Activated T-cell treated with anti-CD3 and anti-CD28 coated beads, Interleukin-2, amount 50 U/mL, for 4 hours (primary cell): ENCODE results near the gene KIAA0513. TPM values are rescaled to one million over a fixed set of nuclear protein-coding genes. Genes with fewer than 3 reads are reported as not detected.
A peak's percentile ranks its signal among the peaks of the same experiment; 100 is the strongest.

Experiments
- ATAC-seq, 2 donors: fragments of 200-7000 bp; cut with Tn5 transposase; one replicate each; pipeline ENCODE4 v1.10.0; 2021
- DNase-seq: peaks from one replicate; pipeline ENCODE4 v3.0.0-alpha.2; 2020
- H3K27me3 Mint-ChIP-seq: one replicate; pipeline ENCODE4 v1.8.0; 2021; ENCODE audit warnings: low read depth, mixed read lengths
- H3K36me3 Mint-ChIP-seq: one replicate; pipeline ENCODE4 v1.8.0; 2022; ENCODE audit warnings: mixed read lengths; ENCODE audit not compliant: insufficient read depth
- H3K4me1 Mint-ChIP-seq: one replicate; pipeline ENCODE4 v1.8.0; 2021; ENCODE audit warnings: low read depth, mixed read lengths
- H3K4me3 Mint-ChIP-seq: one replicate; pipeline ENCODE4 v1.8.0; 2021; ENCODE audit warnings: mild to moderate bottlenecking, moderate library complexity, mixed read lengths
- H3K9me3 Mint-ChIP-seq: one replicate; pipeline ENCODE4 v1.8.0; 2021; ENCODE audit warnings: mixed read lengths
- total RNA-seq, 3 donors: library from RNA; stranded (reverse); gene quantifications; one replicate each; pipeline ENCODE4 v1.2.1, GENCODE V29; 2021

Gene KIAA0513
- total RNA-seq, 3 donors from 2014 or later: 13.6 to 19.6 (median 17.6) TPM

DNA sequence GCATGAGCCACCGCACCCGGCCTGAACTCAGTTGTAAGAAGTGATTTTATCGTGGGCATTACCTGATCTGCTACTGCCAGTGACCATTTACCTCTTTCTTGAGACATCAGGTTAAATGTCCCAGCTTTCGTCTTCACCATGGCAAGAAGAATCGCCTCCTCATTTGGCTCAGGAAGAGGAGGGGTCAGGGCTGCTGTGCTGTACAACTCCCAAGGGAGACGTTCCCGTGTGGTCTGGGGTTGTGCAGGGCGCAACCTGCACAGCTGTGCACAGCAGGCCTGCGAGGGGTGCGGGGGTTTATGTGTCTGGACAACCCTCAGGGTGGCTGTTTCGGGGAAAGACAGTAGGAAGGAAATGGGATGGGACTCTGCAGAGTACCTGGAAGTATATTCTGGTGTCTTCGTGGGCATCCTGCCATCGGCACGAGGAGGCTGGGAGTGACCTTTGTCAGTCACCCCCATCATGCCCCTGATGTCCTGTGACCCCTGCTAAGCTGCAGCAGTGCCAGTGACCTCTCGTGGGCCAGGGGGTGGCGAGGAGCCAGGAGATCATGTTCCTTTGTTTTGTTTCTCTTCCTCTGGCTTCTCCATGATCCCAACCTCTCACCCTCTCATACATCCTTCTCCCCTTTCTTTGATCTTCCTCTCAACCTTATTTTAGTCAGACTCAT is 57.4 kb downstream of the KIAA0513 start:
- DNase-seq: no peak

DNA sequence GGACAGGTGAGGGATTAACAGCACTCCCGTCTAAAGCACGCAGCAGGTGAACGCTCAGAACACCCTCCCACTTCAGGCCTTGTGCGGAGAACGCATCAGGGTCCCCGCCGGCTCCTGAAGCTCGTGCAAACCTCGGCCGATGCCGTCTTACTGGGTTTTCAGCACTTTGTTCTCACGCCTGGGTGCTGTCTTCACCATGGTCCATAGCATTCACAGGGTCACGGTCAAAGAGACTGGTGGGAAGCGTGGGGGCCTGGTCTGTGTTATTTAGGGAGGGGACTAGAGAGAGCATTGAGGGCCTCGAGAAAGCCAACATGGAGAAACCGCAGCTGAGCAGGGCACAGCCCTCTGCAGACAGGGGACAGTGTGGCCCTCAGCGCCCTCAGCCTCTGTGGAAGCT is 58.1 kb downstream of the KIAA0513 start:
- DNase-seq: no peak
- H3K4me1 Mint-ChIP-seq: peaks cover 17% of the 10 kb centered on the region
- H3K27me3 Mint-ChIP-seq: no peaks in the 10 kb centered on the region
- no peak overlapping the region for H3K4me3 Mint-ChIP-seq
- no peaks in the 10 kb centered on the region for H3K36me3 Mint-ChIP-seq
- H3K9me3 Mint-ChIP-seq: no peaks in the 10 kb centered on the region
- no peak for ATAC-seq

More for the DNA sequence above, 57.4 kb downstream of the KIAA0513 start:
- peaks cover 17% of the 10 kb centered on the region for H3K4me1 Mint-ChIP-seq
- no peaks in the 10 kb centered on the region for H3K27me3 Mint-ChIP-seq
- no peak overlapping the region for H3K4me3 Mint-ChIP-seq
- no peaks in the 10 kb centered on the region for H3K36me3 Mint-ChIP-seq
- ATAC-seq: no peak
- no peaks in the 10 kb centered on the region for H3K9me3 Mint-ChIP-seq

DNA sequence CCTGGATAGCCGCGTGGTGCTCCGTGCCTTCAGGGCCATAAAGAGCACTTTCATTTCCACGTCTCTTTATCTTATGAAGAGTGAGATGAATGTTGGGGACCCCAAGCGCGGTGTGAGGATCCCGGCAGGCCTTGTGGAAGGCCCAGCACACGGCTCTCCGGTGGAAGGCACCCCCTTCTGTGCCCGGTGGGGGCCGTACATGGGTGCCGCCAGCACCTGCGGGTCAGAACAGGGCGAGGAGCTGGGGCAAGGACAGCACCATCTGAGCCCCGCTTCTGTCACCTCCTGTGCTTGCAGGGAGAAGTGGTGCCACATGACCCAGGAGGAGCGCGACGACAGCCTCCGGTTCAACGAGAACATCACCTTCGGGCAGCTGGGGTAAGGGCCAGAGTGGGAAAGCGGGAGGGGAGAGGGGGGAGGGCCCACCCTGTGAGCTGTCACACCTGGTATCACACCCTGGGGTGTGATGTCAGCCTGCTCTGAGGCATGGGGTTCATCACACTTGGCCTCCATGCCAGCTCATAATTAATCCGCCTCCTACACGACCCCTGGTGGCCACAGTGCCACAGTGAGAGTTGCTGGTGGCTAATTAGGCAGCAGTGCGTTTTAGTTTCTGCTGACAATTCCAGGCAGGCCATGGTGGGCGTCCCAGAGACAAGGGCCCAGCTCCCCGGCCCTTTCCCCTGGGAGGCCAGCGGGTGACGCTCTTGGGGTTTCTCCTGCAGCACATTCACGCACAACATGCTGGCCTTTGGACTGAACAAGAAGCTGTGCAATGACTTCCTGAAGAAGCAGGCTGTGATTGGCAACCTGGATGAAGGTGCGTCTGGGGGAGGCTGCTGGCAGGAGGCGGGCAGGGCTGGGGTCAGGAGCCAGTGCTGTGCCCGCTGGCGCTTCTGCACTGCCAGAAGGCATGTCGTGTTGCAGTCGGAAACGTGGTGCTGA is 59.0 kb downstream of the KIAA0513 start:
- peak; percentile 92 to 94 for ATAC-seq
- no peak overlapping the region for H3K4me3 Mint-ChIP-seq
- DNase-seq: peak; percentile 73
- no peaks in the 10 kb centered on the region for H3K36me3 Mint-ChIP-seq
- no peaks in the 10 kb centered on the region for H3K9me3 Mint-ChIP-seq
- peaks cover 17% of the 10 kb centered on the region for H3K4me1 Mint-ChIP-seq
- H3K27me3 Mint-ChIP-seq: no peaks in the 10 kb centered on the region

DNA sequence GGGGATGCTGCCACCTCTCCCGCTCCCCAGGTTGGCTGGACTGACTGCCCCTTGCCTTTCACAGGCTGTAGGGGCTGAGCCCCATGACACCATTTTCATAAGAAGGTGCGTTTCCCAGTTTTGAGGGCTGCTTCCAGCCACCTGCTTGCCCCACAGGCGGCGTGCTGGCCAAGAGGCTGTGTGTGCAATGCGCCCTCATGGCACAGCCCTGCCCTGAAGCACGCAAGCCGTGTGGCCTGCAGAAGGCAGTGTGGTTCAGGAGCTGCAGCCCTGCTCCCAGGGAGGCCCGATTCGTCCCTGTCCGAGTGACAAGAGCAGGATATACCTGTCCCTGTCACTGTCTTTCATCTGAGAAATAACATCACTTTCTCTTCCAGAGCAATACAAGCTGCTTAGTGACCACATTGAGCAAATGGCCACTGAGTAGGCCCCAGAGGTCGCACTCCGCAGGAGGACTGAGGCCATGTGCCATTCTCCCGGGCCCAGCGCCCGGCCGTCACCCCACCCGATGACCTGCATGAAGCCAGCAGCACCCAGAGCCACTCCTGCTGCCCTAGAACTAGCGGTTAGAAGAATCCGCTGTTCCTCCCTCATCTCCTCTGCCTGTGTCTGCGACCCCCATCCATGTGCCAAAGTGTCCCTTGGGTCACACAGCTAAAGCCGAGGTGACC is 60.4 kb downstream of the KIAA0513 start:
- Mint-ChIP-seq H3K4me3 (no peak overlapping the region), H3K9me3 (no peaks in the 10 kb centered on the region), H3K4me1 (peaks cover 17% of the 10 kb centered on the region), H3K36me3 (no peaks in the 10 kb centered on the region), H3K27me3 (no peaks in the 10 kb centered on the region)
- DNase-seq (no peak), ATAC-seq (no peak)

DNA sequence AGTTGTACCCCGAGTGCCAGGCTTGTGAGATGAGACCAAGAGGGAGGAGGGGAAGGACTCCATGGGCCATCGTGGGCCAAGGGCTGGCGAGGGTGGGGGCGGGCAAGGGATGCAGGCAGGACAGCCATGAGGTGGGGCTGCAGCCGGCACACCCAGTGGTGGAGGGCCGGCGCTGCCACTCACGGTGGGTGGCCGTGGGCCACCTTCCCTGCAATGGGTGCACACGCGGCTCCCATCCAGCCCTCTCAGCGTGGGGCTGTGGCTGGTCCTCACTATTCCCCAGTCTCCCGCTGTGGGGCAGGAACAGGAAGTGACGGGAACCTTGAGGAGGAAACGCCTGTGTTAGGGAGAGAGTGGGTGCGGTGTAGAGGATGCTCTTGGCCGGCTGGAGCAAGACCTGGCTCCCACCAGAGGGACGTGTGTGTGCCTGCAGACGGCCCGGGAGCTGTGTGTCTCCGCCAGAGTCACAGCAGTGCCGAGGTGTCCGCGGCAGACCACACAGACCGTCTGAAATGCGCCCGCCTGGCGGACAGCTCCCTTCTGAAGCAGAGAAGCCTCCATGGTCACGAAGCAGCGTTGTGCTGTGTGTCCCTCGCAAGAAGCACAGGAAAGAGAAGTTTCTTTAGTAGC is 61.1 kb downstream of the KIAA0513 start:
- no peaks in the 10 kb centered on the region for H3K9me3 Mint-ChIP-seq
- no peak overlapping the region for H3K4me3 Mint-ChIP-seq
- ATAC-seq: no peak
- no peaks in the 10 kb centered on the region for H3K27me3 Mint-ChIP-seq
- peaks cover 12% of the 10 kb centered on the region for H3K4me1 Mint-ChIP-seq
- H3K36me3 Mint-ChIP-seq: no peaks in the 10 kb centered on the region
- no peak for DNase-seq

DNA sequence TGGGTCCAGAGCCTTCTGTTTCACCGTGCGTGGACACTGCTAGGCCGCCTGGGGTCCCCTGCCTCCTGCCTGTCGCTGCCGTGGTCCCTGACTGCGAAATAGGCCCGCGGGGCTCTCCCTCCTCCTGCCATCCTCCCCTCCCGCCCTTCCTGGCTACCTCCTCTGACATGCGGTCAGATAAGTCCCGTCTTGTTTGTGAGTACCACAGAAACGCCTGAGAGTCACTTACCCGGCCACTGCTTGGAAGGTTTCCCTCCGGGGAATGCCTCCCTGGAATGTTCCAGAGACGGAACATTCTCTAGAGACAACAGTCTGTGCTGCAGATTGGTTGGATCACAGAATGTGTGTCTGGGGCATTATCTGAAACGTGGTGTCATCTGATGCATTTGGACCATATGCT is 61.9 kb downstream of the KIAA0513 start:
- Mint-ChIP-seq H3K4me3 (no peak overlapping the region), H3K36me3 (no peaks in the 10 kb centered on the region), H3K4me1 (peaks cover 12% of the 10 kb centered on the region), H3K9me3 (no peaks in the 10 kb centered on the region), H3K27me3 (no peaks in the 10 kb centered on the region)
- DNase-seq (no peak), ATAC-seq (no peak)

DNA sequence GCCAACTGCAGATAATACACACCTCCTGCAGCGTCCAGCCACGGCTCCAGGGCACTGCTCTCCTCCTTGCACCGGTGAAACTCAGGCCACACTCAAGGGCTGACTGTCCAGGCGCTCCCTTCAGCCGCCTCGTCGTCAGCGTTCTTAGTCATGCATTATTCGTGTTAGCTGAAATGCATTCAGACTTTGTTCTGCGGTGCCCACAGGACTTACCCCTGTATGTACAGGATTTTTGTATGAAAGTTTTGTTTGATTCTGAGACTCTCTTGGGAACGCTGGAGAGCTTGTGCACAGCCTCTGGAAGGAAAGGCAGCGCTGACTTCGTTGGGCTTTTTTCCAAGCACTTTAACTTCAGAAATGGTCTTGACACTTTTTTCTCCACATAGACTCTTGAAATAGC is 62.6 kb downstream of the KIAA0513 start:
- no peak for ATAC-seq
- H3K4me1 Mint-ChIP-seq: peaks cover 12% of the 10 kb centered on the region
- H3K27me3 Mint-ChIP-seq: no peaks in the 10 kb centered on the region
- H3K9me3 Mint-ChIP-seq: no peaks in the 10 kb centered on the region
- no peak for DNase-seq
- no peaks in the 10 kb centered on the region for H3K36me3 Mint-ChIP-seq
- H3K4me3 Mint-ChIP-seq: no peak overlapping the region

DNA sequence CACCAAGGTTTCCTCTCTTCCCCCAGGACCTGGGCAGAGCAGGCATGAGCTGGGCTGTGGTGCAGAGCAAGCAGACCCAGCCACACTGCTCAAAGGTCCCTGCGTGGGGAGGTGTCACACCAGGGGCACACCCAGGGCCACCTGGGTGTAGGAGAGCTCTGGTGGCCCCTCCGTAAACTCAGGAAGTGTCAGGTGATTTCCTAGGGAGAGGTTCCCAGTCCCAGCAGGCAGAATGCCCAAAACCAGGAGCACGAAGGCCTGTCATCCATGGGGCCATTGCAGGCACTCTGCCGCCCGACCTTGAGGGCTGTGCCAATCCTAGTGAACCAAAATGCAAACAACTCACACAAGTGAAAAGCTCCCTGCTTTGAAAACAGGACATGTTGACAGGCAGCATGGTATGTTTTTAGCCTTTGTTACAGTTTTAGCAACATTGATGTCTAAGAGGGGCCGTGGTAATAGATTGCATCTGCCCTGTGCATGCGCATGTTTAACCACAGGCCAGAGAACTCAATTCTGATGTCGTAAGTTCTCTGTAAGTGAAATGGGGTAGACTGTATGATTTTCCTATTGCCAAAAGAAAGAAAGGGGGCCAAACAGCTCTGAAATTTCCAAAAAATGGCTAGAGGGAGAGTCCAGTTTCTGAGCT is 63.4 kb downstream of the KIAA0513 start:
- no peaks in the 10 kb centered on the region for H3K9me3 Mint-ChIP-seq
- no peak overlapping the region for H3K4me3 Mint-ChIP-seq
- no peak for DNase-seq
- no peak for ATAC-seq
- H3K36me3 Mint-ChIP-seq: no peaks in the 10 kb centered on the region
- H3K27me3 Mint-ChIP-seq: no peaks in the 10 kb centered on the region
- peaks cover 9% of the 10 kb centered on the region for H3K4me1 Mint-ChIP-seq

DNA sequence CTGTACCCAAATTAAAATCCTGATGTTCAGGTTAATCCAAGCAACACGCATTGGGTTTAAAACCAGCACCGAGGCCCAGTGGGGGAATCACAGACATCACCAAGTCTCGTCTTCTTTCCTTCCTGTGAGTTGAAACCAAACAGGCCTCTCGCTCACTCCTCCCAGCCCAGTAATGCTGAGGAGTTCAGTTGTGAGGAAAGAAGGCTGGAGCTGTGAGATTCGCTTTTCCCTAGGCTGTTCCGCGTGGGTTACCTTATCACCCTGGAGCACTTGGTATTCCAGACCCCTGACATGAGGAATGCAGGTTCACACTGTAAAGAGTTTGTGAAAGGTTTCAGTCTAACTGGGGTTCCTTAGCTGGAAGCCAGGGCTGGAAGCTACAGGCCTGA is 63.9 kb downstream of the KIAA0513 start:
- no peak overlapping the region for H3K4me3 Mint-ChIP-seq
- H3K36me3 Mint-ChIP-seq: no peaks in the 10 kb centered on the region
- H3K4me1 Mint-ChIP-seq: peaks cover 7% of the 10 kb centered on the region
- H3K27me3 Mint-ChIP-seq: no peaks in the 10 kb centered on the region
- no peak for ATAC-seq
- H3K9me3 Mint-ChIP-seq: no peaks in the 10 kb centered on the region
- no peak for DNase-seq

DNA sequence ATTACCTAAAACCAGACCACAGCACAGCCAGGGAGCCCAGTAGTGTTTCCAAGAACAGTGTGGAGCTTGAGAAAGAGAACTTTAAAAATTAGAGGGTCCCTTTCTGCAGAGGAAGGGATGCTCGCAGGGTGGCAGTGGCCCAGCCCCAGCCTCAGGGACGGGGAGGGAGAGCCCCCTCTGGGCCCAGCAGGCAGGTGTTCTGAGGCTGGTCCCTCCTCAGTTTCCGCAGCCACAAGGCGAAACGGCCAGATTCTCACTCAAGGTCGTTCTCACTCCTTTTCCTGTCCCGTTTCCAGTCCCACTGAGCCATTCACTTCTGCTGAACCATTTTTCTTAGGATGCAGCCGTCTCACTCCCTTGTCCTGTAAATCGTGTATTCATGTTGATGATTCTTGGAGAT is 64.7 kb downstream of the KIAA0513 start:
- no peaks in the 10 kb centered on the region for H3K9me3 Mint-ChIP-seq
- ATAC-seq (no peak), DNase-seq (no peak)
- no peak overlapping the region for H3K4me3 Mint-ChIP-seq
- no peaks in the 10 kb centered on the region for H3K27me3 Mint-ChIP-seq
- H3K4me1 Mint-ChIP-seq: peaks cover 2% of the 10 kb centered on the region
- H3K36me3 Mint-ChIP-seq: no peaks in the 10 kb centered on the region

DNA sequence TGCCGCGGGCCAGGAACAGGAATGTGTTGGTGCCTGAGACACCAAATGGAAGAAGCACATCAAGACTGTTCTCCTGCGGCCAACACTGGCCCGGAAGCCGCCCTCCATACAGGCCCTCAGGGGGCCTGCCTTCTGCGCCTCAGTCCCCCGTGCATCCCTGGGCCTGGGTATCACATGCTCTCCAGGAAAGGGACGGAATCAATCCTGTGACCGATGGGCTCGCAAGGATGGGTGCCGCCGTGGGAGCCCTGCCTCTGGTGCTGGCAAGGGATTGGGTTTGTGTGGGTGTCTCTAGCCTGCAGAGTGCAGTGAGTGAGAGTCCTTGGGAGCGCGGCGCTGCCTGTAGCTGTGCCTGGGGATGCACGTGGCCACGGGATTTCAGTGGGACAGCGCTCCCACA is 65.3 kb downstream of the KIAA0513 start:
- no peaks in the 10 kb centered on the region for H3K9me3 Mint-ChIP-seq

DNA sequence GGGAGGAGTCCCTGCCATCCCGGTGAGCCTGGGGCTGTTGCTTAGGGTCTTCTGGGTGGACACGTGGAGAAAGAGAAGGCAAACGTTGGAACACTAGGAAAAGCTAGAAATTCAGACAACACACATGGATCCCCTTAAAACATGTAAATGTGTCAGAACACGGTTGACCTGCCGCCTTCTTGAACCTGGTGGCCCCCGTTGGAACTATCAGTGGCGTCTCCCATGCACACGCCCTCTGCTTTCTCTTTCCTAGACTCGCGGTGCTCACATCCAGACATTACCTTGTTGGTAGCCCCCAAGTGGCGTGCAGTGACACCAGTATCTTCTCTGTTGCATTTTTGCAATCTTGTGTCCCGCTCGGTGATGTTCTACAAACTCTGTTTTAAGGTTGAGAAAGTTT is 66.1 kb downstream of the KIAA0513 start:
- Mint-ChIP-seq H3K4me3 (no peak overlapping the region), H3K27me3 (no peaks in the 10 kb centered on the region), H3K9me3 (no peaks in the 10 kb centered on the region), H3K4me1 (peaks cover 2% of the 10 kb centered on the region), H3K36me3 (no peaks in the 10 kb centered on the region)
- no peak for ATAC-seq
- DNase-seq: no peak

More for the DNA sequence above, 65.3 kb downstream of the KIAA0513 start:
- no peaks in the 10 kb centered on the region for H3K36me3 Mint-ChIP-seq
- H3K27me3 Mint-ChIP-seq: no peaks in the 10 kb centered on the region
- DNase-seq (no peak), ATAC-seq (no peak)
- no peak overlapping the region for H3K4me3 Mint-ChIP-seq
- peaks cover 2% of the 10 kb centered on the region for H3K4me1 Mint-ChIP-seq

DNA sequence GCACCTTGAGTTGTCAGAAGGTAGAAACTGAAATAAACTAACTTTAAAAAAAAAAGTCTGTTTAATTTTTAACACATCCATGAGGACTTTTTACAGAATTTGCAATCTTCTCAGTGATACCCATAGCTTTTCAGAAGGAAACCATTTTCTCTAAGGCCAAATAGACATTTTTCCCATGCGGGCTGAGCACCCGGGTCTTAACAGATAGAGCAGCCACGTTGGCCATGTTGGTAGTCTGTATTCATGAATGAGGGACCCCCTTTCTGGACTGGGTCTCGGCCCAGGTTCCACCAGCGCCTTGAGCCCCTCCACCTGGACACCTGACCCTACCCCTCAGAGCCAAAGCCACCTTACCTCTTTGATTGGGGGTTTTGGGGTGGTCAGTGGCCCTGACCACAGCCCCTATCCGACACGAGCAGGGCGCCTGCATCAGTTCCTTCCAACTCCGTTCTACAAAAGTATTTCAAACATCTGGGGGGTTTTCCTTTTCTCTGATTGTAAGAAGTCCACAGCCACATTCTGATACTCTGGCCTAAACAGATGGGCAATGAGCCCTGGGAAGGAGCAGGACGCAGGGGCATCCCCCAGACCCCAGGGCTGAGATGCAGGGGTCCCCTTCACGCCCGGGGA is 66.7 kb downstream of the KIAA0513 start:
- H3K4me1 Mint-ChIP-seq: peaks cover 2% of the 10 kb centered on the region
- no peak overlapping the region for H3K4me3 Mint-ChIP-seq
- no peak for DNase-seq
- ATAC-seq: no peak
- no peaks in the 10 kb centered on the region for H3K36me3 Mint-ChIP-seq
- no peaks in the 10 kb centered on the region for H3K27me3 Mint-ChIP-seq
- no peaks in the 10 kb centered on the region for H3K9me3 Mint-ChIP-seq
